Measurements from ENCODE around the gene CACNA1C.

- TF ChIP-seq CTCF (IDR thresholded peaks at IDR 0.05) (no peak), POLR2A (IDR thresholded peaks at IDR 0.05) (no peak)
Observed at GRCh38 chr12:2677142-2677880, 624.5 kb downstream of the CACNA1C start.
